Activated T-helper 1 cell treated with anti-CD3 and anti-CD28 coated beads, Interleukin-12 subunit alpha, Interleukin-12 subunit beta, Interleukin-2, Interleukin-4 antibody, amounts not matched to agents 30 ng/mL and 10 ng/mL and 1 ng/mL, durations not matched to agents 14 hours and 24 hours and 36 hours (primary cell): ENCODE measurements around the gene PCSK5. TPM values are rescaled to one million over a fixed set of nuclear protein-coding genes. Genes with fewer than 3 reads are reported as not detected.

ENCODE experiments used
- DNase-seq: peaks from one replicate; pipeline ENCODE4 v3.0.0; 2021; ENCODE audit warnings: low spot score
- H3K27ac Mint-ChIP-seq: one replicate; pipeline ENCODE4 v1.8.0; 2021; ENCODE audit warnings: mild to moderate bottlenecking, mixed read lengths
- H3K27me3 Mint-ChIP-seq: one replicate; pipeline ENCODE4 v1.8.0; 2022; ENCODE audit warnings: mild to moderate bottlenecking, moderate library complexity, mixed read lengths; ENCODE audit not compliant: insufficient read depth
- H3K36me3 Mint-ChIP-seq: one replicate; pipeline ENCODE4 v1.8.0; 2021; ENCODE audit warnings: low read depth, mixed read lengths
- H3K4me1 Mint-ChIP-seq: one replicate; pipeline ENCODE4 v1.8.0; 2021; ENCODE audit warnings: low read depth, mixed read lengths
- H3K4me3 Mint-ChIP-seq: one replicate; pipeline ENCODE4 v1.8.0; 2021; ENCODE audit warnings: mild to moderate bottlenecking, moderate library complexity, mixed read lengths
- H3K9me3 Mint-ChIP-seq: one replicate; pipeline ENCODE4 v1.8.0; 2021; ENCODE audit warnings: mixed read lengths
- intact Hi-C: fragments of 100-400 bp; cut with micrococcal nuclease; formaldehyde crosslinking; loops from one replicate; pipeline ENCODE4 v1.15.1; 2024
- total RNA-seq: library from RNA; stranded (reverse); gene quantifications from 2 replicates; pipeline ENCODE4 v1.2.3, GENCODE V29; 2022

Gene PCSK5
- total RNA-seq, 1 donor from 2014 or later = 3.3 TPM

DNA sequence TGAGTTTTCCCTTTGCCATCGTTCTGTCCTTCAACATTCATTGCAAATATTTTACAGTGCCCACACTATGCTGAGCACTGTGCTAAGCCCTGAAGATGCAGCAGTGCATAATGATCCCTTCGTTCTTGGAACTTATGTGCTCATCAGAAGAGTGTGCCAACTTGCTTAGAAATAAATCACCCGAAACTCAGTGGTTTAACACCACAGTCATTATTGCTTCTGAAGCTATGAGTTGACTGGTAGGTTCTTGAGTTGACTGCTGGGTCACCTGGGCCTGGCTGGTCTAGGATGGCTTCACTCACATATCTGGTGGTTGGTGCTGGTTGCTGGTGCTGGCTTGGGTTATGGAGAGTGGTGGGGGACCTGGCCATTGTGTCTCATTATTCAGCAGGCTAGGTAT lies 20.9 kb downstream of the PCSK5 start:
- no peaks in the 10 kb centered on the region for H3K4me1 Mint-ChIP-seq
- H3K27ac Mint-ChIP-seq = no peak overlapping the region
- intact Hi-C loops = no loop called here
- H3K9me3 Mint-ChIP-seq = no peaks in the 10 kb centered on the region
- peaks cover 2% of the 10 kb centered on the region for H3K36me3 Mint-ChIP-seq
- DNase-seq = no peak
- H3K27me3 Mint-ChIP-seq = no peaks in the 10 kb centered on the region
- no peak overlapping the region for H3K4me3 Mint-ChIP-seq

DNA sequence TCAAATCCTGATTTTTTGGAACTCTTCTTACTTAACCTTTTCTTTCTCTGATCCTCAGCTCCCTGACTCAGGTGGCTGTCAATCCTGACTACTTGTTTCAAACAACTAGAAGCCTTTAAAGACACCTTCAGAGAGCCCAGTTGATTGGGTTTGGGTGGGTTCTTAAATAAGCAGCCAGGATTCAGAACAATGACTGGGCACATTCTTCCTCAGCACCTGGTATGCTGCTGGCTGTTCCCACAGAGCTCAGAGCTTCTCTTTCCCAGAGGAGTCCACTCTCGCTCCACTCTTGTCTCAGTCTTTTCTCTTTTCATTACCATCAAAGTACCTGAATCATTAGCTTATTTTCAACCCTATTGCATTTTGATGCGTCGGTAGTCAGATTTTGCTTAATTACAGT lies 22.5 kb downstream of the PCSK5 start:
- Mint-ChIP-seq H3K4me3 (no peak overlapping the region), H3K36me3 (peaks cover 2% of the 10 kb centered on the region), H3K4me1 (no peaks in the 10 kb centered on the region), H3K9me3 (no peaks in the 10 kb centered on the region), H3K27me3 (no peaks in the 10 kb centered on the region), H3K27ac (no peak overlapping the region)
- intact Hi-C loops = no loop called here
- DNase-seq = no peak

DNA sequence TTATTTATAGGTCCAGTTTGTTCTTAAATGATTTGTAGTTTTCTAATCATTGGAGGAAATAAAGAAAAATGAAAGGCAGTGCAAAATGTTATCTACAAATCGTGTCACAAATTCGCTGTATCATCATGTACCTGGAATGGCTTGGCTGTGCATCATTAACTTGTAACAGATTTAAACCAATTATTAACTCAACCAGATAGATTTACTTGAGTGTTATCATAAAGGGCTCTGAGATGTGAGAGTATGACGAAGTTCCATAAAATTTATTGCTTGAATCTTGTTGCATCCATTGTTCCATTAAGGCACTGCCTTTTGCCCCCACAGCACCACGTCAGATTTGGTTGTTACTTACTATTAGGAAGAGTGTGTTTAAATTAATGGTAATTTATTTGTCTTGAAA lies 23.5 kb downstream of the PCSK5 start:
- Mint-ChIP-seq H3K4me1 (no peaks in the 10 kb centered on the region), H3K27me3 (no peaks in the 10 kb centered on the region), H3K4me3 (no peak overlapping the region), H3K9me3 (no peaks in the 10 kb centered on the region), H3K27ac (no peak overlapping the region), H3K36me3 (peaks cover 2% of the 10 kb centered on the region)
- intact Hi-C loops = no loop called here
- DNase-seq = no peak

DNA sequence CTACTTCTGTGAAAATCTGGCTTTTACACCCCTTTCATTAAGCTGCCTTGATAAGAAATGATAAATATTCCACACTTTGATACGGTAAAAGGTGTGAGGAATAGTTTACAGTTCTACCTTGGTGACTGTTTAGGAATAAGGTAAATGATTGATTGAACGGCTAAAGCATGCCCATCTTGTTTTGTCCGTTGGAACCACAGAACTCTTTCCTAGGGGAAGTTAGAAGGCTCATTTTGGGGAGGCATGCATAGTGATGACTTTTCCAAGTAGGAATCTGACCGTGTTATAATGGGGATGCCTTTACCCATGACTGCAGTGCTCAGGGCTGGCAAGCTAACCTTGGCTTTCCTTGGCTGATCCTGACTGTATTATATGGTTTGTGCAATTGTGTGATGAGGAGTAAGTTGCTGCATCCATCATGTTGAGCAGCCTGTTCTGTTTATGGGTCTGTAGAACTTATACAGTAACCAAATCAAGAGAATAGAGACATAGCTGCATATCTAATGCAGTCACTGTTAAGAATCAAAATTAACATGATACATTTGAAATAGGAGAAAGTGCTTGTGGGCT lies 24.5 kb downstream of the PCSK5 start:
- no peaks in the 10 kb centered on the region for H3K9me3 Mint-ChIP-seq
- no peak for DNase-seq
- H3K27me3 Mint-ChIP-seq = no peaks in the 10 kb centered on the region
- peaks cover 2% of the 10 kb centered on the region for H3K36me3 Mint-ChIP-seq
- H3K4me1 Mint-ChIP-seq = no peaks in the 10 kb centered on the region
- H3K27ac Mint-ChIP-seq = no peak overlapping the region
- intact Hi-C loops = no loop called here
- H3K4me3 Mint-ChIP-seq = no peak overlapping the region

DNA sequence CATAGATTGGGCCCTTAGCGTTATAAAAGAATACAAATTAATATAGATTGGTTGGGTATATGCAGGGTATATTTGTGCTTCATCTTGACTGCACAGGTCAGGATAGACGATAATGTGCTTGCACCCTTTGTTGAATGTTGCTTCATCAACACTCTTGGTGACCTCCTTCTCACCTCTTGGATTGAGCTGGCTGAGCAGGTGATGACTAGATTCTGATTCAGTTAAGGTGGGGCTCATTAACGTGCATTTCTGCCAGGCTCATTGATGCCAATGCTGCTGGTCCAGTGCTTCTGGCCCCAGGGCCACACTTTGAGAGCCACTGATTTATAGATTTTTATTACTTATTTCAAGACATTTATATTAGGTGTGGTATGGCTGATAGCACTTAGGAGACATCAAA lies 27.7 kb downstream of the PCSK5 start:
- Mint-ChIP-seq H3K36me3 (no peaks in the 10 kb centered on the region), H3K27ac (no peak overlapping the region), H3K4me1 (no peaks in the 10 kb centered on the region), H3K9me3 (no peaks in the 10 kb centered on the region), H3K4me3 (no peak overlapping the region), H3K27me3 (no peaks in the 10 kb centered on the region)
- intact Hi-C loops = no loop called here
- DNase-seq = no peak

DNA sequence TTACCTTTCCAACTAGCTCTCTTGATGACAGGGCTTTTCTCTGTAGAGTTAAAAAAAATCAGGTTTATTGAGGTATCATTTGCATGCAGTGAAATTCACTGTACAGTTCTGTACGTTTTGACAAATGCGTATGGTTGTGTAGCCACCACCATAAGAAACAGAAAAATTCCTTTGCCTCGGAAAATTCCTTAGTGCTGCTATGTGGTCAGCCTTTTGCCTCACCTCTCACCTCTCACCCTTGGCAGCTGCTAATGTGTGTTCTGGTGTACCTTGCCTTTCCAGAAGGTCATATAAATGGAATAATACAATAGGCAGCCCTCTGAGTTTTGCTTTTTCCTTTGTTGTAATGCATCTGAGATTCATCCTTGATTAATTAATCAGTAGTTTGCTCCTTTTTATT lies 28.4 kb downstream of the PCSK5 start:
- DNase-seq = no peak
- no peaks in the 10 kb centered on the region for H3K36me3 Mint-ChIP-seq
- H3K27ac Mint-ChIP-seq = no peak overlapping the region
- H3K4me1 Mint-ChIP-seq = no peaks in the 10 kb centered on the region
- H3K4me3 Mint-ChIP-seq = no peak overlapping the region
- H3K9me3 Mint-ChIP-seq = no peaks in the 10 kb centered on the region
- intact Hi-C loops = no loop called here
- no peaks in the 10 kb centered on the region for H3K27me3 Mint-ChIP-seq

DNA sequence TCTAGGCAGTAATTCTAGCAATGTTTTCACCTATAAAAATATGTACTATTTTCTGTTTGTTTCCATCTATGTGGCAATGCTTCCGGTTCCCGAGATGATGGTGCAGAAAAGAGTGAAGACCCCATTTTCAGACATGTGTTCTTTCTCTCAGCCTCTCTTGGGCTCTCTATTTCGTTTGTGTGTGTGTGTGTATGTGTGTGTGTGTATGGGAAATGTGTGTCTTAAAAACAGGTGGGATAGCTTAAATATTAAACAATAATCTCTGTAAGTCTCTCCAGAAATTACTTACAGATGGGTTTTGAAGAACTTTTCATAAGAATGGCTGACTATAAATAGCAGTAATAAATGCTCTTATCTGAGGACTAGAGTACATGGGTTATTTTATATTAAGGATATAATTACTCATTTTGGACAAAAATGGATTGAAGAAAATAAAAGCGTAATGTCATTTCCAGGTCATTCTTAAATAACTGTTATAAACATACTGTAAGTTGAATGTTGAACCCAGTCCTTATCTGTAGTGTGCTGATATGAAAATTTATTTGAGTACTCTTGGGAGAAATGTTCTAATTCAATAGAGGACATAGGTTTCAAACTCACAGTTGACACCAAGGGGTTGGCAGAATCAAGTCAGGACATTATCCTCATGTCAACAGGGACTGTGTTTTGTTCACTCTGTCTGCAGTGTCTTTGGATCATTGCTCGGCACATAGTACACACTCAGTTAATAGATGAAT lies 31.1 kb downstream of the PCSK5 start:
- Mint-ChIP-seq H3K27ac (no peak overlapping the region), H3K4me3 (no peak overlapping the region), H3K27me3 (no peaks in the 10 kb centered on the region), H3K36me3 (no peaks in the 10 kb centered on the region), H3K4me1 (no peaks in the 10 kb centered on the region), H3K9me3 (no peaks in the 10 kb centered on the region)
- DNase-seq = no peak
- intact Hi-C loops = no loop called here

DNA sequence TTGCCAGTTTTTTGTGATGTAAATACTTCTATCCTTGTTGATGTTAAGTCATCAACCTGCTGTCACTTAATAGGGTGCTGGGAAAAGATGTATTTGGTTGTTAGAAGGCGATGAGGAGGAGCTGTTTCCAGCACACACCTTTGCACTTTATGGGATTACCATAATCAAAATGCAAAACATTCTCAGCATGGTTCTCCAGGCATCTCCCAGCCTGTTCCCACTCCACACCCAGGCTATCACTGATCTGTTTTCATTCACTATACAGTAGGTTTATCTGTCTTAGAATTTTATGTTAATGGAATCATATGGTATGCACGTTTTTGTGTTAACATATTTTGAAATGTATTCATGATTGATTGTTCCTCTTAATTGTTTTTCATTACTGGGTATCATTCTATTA lies 35.9 kb downstream of the PCSK5 start:
- no peaks in the 10 kb centered on the region for H3K36me3 Mint-ChIP-seq
- intact Hi-C loops = no loop called here
- no peak overlapping the region for H3K27ac Mint-ChIP-seq
- DNase-seq = no peak
- H3K4me3 Mint-ChIP-seq = no peak overlapping the region
- no peaks in the 10 kb centered on the region for H3K4me1 Mint-ChIP-seq
- no peaks in the 10 kb centered on the region for H3K27me3 Mint-ChIP-seq
- H3K9me3 Mint-ChIP-seq = no peaks in the 10 kb centered on the region

DNA sequence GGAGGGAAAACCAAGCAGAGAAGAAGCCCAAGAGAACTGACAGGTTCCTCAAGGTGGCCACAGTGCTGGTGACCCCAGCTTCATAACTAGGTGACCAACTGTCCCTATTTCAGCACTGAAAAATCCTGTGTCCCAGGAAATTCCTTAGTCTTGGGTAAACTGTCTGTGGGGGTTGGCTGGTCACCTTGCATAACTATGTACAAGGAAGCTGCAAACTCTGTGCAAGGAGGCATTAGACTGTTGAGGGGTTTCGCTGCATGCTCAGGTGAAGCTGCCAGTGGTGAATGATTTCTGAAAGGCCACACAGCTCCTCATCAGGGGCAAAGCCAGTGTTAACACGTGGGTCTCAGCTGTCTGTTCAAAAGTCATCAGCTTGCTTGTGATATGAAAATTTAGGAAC lies 36.9 kb downstream of the PCSK5 start:
- H3K27ac Mint-ChIP-seq = no peak overlapping the region
- no peaks in the 10 kb centered on the region for H3K9me3 Mint-ChIP-seq
- no peak for DNase-seq
- no peaks in the 10 kb centered on the region for H3K36me3 Mint-ChIP-seq
- no peaks in the 10 kb centered on the region for H3K27me3 Mint-ChIP-seq
- no peaks in the 10 kb centered on the region for H3K4me1 Mint-ChIP-seq
- intact Hi-C loops = no loop called here
- H3K4me3 Mint-ChIP-seq = no peak overlapping the region

DNA sequence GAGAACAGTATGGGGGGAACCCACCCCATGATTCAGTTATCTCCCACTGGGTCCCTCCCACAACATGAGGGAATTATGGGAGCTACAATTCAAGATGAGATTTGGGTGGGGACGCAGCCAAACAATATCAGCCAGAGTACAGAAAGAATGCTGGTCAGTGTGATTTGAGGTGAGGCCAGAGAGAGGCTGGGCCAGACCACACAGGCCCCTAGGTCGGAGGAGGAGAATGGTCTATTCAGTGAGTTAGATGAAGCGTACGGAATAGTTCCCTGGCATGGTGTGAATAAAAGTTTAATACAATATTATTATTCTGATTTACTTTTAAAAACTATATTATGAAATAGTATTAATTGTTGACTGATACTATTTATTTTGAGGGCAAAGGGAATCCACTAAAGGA lies 39.7 kb downstream of the PCSK5 start:
- no peak for DNase-seq
- H3K27me3 Mint-ChIP-seq = no peaks in the 10 kb centered on the region
- intact Hi-C loops = no loop called here
- no peak overlapping the region for H3K27ac Mint-ChIP-seq
- no peak overlapping the region for H3K4me3 Mint-ChIP-seq
- H3K36me3 Mint-ChIP-seq = no peaks in the 10 kb centered on the region
- H3K9me3 Mint-ChIP-seq = no peaks in the 10 kb centered on the region
- no peaks in the 10 kb centered on the region for H3K4me1 Mint-ChIP-seq

DNA sequence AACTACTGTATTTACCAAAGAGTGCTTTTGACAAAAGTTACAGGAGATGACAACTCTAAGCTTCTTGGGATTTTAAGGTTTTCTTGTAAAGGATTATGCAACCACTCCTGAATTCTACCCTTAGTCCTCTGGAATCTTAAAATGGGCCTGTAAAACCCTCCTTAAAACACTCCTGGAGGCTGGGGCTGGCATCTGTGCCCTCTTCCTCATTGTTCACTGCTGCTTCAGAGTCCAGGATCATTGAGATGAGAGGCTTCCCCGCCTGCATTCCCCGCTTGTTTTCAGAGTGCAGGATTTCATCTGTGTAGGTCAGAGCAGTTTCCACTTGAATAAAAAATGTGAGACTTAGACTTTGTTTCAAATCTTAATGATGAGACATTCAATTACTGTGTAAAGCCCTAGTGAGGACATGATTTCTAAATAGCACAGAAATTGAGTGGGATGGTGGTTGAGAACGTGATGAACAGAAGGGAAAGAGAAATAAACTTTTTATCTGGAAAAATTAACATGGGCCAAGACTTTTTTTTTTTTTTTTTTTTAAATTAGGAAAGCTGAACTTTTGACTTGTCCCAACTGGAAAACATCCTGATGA lies 40.4 kb downstream of the PCSK5 start:
- Mint-ChIP-seq H3K4me1 (no peaks in the 10 kb centered on the region), H3K36me3 (no peaks in the 10 kb centered on the region), H3K27me3 (no peaks in the 10 kb centered on the region), H3K27ac (no peak overlapping the region), H3K9me3 (no peaks in the 10 kb centered on the region), H3K4me3 (no peak overlapping the region)
- DNase-seq = no peak
- intact Hi-C loops = no loop called here

DNA sequence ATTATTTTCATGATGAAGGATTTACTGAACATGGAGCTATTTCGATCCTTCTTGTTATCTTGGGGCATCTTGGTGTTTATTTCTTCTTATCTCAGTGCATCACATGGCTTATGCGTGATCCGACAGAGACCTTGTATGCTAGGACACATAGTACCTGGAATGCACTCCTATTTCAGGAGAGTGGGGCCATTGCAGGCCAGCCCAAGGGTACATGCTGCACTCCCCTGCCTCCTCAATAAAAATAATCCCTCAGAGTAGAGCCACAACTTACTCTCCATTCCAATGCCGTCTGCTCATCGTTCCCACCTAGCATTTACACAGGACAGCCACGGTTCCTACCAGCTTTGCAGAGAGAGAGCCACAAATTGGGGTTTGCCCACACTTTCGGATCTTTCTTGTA lies 43.5 kb downstream of the PCSK5 start:
- no peaks in the 10 kb centered on the region for H3K27me3 Mint-ChIP-seq
- peaks cover 2% of the 10 kb centered on the region for H3K36me3 Mint-ChIP-seq
- no peak overlapping the region for H3K27ac Mint-ChIP-seq
- H3K9me3 Mint-ChIP-seq = no peaks in the 10 kb centered on the region
- H3K4me1 Mint-ChIP-seq = peaks cover 7% of the 10 kb centered on the region
- DNase-seq = no peak
- intact Hi-C loops = no loop called here
- H3K4me3 Mint-ChIP-seq = no peak overlapping the region

DNA sequence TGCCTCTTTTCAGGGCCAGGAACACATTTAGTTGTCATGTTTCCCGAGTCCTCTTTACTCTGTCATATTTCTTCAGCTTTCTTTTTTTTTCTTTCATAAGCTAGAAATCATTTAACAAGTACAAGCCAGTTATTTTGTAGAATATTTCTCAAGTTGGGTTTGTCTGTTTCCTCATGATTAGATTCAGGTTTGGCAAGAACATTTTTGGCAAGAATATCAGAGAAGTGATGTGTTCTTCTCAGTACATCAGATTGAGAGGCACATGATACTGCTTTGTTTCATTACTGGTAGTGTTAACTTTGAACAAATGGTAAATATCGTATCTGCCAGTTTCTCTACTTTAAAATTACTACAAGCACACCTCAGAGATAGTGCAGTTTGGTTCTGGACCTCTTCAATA lies 45.1 kb downstream of the PCSK5 start:
- H3K4me3 Mint-ChIP-seq = no peak overlapping the region
- H3K27me3 Mint-ChIP-seq = no peaks in the 10 kb centered on the region
- H3K4me1 Mint-ChIP-seq = peaks cover 7% of the 10 kb centered on the region
- no peak for DNase-seq
- no peaks in the 10 kb centered on the region for H3K9me3 Mint-ChIP-seq
- intact Hi-C loops = no loop called here
- H3K36me3 Mint-ChIP-seq = peaks cover 5% of the 10 kb centered on the region
- no peak overlapping the region for H3K27ac Mint-ChIP-seq
